GM12878 (cell line): ENCODE measurements around the gene SWT1. TPM values are rescaled to one million over a fixed set of nuclear protein-coding genes. Genes with fewer than 3 reads are reported as not detected.
A peak's percentile ranks its signal among the peaks of the same experiment; 100 is the strongest.

Source experiments
- ATAC-seq: fragments of 200-7000 bp; cut with Tn5 transposase; 3 replicates; pipeline ENCODE4 v1.9.1; 2020; ENCODE audit warnings: mild to moderate bottlenecking, moderate library complexity
- BruUV-seq: library from RNA; stranded (reverse); fragments of 400-500 nt; replicated peaks from 2 replicates; lab custom pipeline; 2021; lab: Mats Ljungman, UMichigan
- CTCF ChIA-PET: fragments of 300-600 bp; sonication (Branson Sonifier 250); formaldehyde crosslinking; extraction: SDS; loops from one replicate; lab custom pipeline; 2021; ENCODE audit warnings: inconsistent platforms; lab: Yijun Ruan, JAX
- POLR2A ChIA-PET: fragments of 350-600 bp; formaldehyde crosslinking; extraction: SDS; loops from one replicate; lab custom pipeline; 2021; ENCODE audit warnings: inconsistent platforms; lab: Charles Lee
- RAD21 ChIA-PET: fragments of 300-600 bp; sonication (Branson Sonifier 250); formaldehyde crosslinking; loops from one replicate; lab custom pipeline; 2023; ENCODE audit warnings: antibody characterized with exemption; ENCODE audit not compliant: unreplicated experiment; lab: Charles Lee
- SMC1A ChIA-PET: fragments of 300-600 bp; sonication (Branson Sonifier 250); formaldehyde crosslinking; loops from one replicate; lab custom pipeline; 2023; ENCODE audit not compliant: unreplicated experiment, uncharacterized antibody; lab: Charles Lee
- DNase-seq: peaks from one replicate; pipeline ENCODE4 v3.0.0-alpha.2; 2011; ENCODE audit warnings: low read depth, low spot score
- FAIRE-seq: peaks from 3 replicates; lab custom pipeline; 2011; peaks lifted over from hg19 to GRCh38; lab: Jason Lieb, UNC
- H2AFZ ChIP-seq: 2 replicates; pipeline ENCODE4 v1.6.0; 2011; ENCODE audit warnings: low read depth, low read length, control low read depth; ENCODE audit not compliant: control insufficient read depth
- H3K27ac ChIP-seq: 2 replicates; pipeline ENCODE4 v1.5.1; 2011; ENCODE audit warnings: control low read depth; ENCODE audit not compliant: control insufficient read depth, insufficient read depth
- H3K27me3 ChIP-seq, 2 experiments: replicated peaks in 1 of 2; 2 replicates each; pipeline versions ENCODE4 v1.6.0 to v1.6.1; 2011; ENCODE audit warnings: low read length in 1 of 2; ENCODE audit not compliant: control insufficient read depth in 2 of 2, insufficient read depth in 2 of 2
- H3K36me3 ChIP-seq, 2 experiments: 2 replicates each; pipeline ENCODE4 v1.5.1; 2011; ENCODE audit warnings: low read length in 1 of 2; ENCODE audit not compliant: control insufficient read depth in 2 of 2, insufficient read depth in 2 of 2
- H3K4me1 ChIP-seq: 2 replicates; pipeline ENCODE4 v1.6.1; 2011; ENCODE audit warnings: mild to moderate bottlenecking, low read length, moderate library complexity, mixed read lengths; ENCODE audit not compliant: control insufficient read depth, insufficient read depth
- H3K4me2 ChIP-seq: 2 replicates; pipeline ENCODE4 v1.6.0; 2011; ENCODE audit warnings: control low read depth; ENCODE audit not compliant: control insufficient read depth, insufficient read depth
- H3K4me3 ChIP-seq: fragments of 200-600 bp; sonication (generic); 2 replicates; pipeline ENCODE4 v1.5.1; 2016
- H3K79me2 ChIP-seq: 2 replicates; pipeline ENCODE4 v1.6.0; 2011; ENCODE audit warnings: low read length; ENCODE audit not compliant: control insufficient read depth, insufficient read depth
- H3K9ac ChIP-seq: 2 replicates; pipeline ENCODE4 v1.8.0; 2011; ENCODE audit warnings: low read length, control low read depth, mixed read lengths; ENCODE audit not compliant: control insufficient read depth, insufficient read depth
- H3K9me3 ChIP-seq: replicated peaks from 3 replicates; pipeline ENCODE4 v1.5.1; 2011; ENCODE audit warnings: mild to moderate bottlenecking, low read length; ENCODE audit not compliant: control insufficient read depth, insufficient read depth
- H4K20me1 ChIP-seq: 2 replicates; pipeline ENCODE4 v1.6.0; 2011; ENCODE audit not compliant: control insufficient read depth, insufficient read depth
- CHD4 ChIP-seq: fragments of 200-600 bp; sonication (generic); IDR thresholded peaks from 2 replicates; pipeline ENCODE4 v1.6.1; 2016; ENCODE audit warnings: mild to moderate bottlenecking
- EP300 ChIP-seq, 2 experiments: fragments of 150-350 bp in 1 of 2; IDR thresholded peaks; 2 replicates each; pipeline ENCODE4 v1.6.1; 2011 to 2012; ENCODE audit warnings: low read depth in 2 of 2, low read length in 2 of 2, borderline replicate concordance in 1 of 2, improper control_type of control experiment in 1 of 2, inconsistent platforms in 1 of 2; ENCODE audit not compliant: control insufficient read depth in 1 of 2
- FOS ChIP-seq: IDR thresholded peaks from 3 replicates; pipeline ENCODE4 v1.6.1; 2011; ENCODE audit warnings: borderline replicate concordance; ENCODE audit not compliant: insufficient read length; ENCODE audit errors: extremely low read depth
- HDGF ChIP-seq: fragments of 450-650 bp; IDR thresholded peaks from 2 replicates; pipeline ENCODE4 v1.6.1; 2016; ENCODE audit warnings: antibody characterized with exemption
- MTA2 ChIP-seq: fragments of 450-650 bp; IDR thresholded peaks from 2 replicates; pipeline ENCODE4 v1.6.1; 2016; ENCODE audit warnings: low read depth, mild to moderate bottlenecking, moderate library complexity
- NR2C1 ChIP-seq: fragments of 450-650 bp; IDR thresholded peaks from 2 replicates; pipeline ENCODE4 v1.6.1; 2017; ENCODE audit warnings: antibody characterized with exemption, mild to moderate bottlenecking, moderate library complexity
- NR2F1 ChIP-seq: fragments of 450-650 bp; conservative IDR thresholded peaks from 2 replicates; pipeline ENCODE4 v1.6.1; 2017; ENCODE audit warnings: mild to moderate bottlenecking
- POLR2AphosphoS2 ChIP-seq: IDR thresholded peaks from 2 replicates; pipeline ENCODE4 v1.6.1; 2011; ENCODE audit warnings: low read depth, mild to moderate bottlenecking, low read length, improper control_type of control experiment, moderate library complexity
- SKIL ChIP-seq: fragments of 450-650 bp; IDR thresholded peaks from 2 replicates; pipeline ENCODE4 v1.6.1; 2017; ENCODE audit warnings: mild to moderate bottlenecking, low read depth, inconsistent platforms; ENCODE audit not compliant: poor library complexity, severe bottlenecking
- SREBF1 ChIP-seq: IDR thresholded peaks from 2 replicates; pipeline ENCODE4 v1.6.1; 2012; ENCODE audit warnings: mild to moderate bottlenecking, low read length
- TBL1XR1 ChIP-seq: IDR thresholded peaks from 2 replicates; pipeline ENCODE4 v1.6.1; 2012; ENCODE audit warnings: low read depth, low read length, improper control_type of control experiment
- ZNF384 ChIP-seq: IDR thresholded peaks from 2 replicates; pipeline ENCODE4 v1.6.1; 2012; ENCODE audit warnings: low read depth, mild to moderate bottlenecking, low read length, improper control_type of control experiment, borderline replicate concordance
- ZNF622 ChIP-seq: fragments of 450-650 bp; IDR thresholded peaks from 2 replicates; pipeline ENCODE4 v1.6.1; 2017; ENCODE audit warnings: mild to moderate bottlenecking, inconsistent platforms
- in situ Hi-C: fragments of 300-500 bp; cut with MboI; formaldehyde crosslinking; loops from 9 replicates; pipeline ENCODE4 v1.14.3; 2018; ENCODE audit warnings: mixed read lengths
- intact Hi-C: fragments of 100-400 bp; cut with micrococcal nuclease; formaldehyde crosslinking; loops from one replicate; pipeline ENCODE4 v1.14.2; 2022; ENCODE audit not compliant: unreplicated experiment
- polyA plus RNA-seq, 11 experiments: library from polyadenylated mRNA; depleted of rRNA in 4 of 11; unstranded in 6 of 11; stranded (reverse) in 5 of 11; fragments of >200 nt; fragmentation: Nextera tagmentation in 4 of 11; fragmentation: Illumina TruSeq in 1 of 11; extraction: Ambion mirVana in 4 of 11; extraction: Trizol in 1 of 11; gene quantifications; 1 replicate in 1 of 11; 2 replicates in 10 of 11; pipeline versions ENCODE4 v1.2.1 to v1.2.3, GENCODE V29; 2011 to 2016; ENCODE audit warnings: inconsistent platforms in 2 of 11, missing spikeins in 2 of 11, low read depth in 1 of 11
- total RNA-seq, 4 experiments: library from RNA; depleted of rRNA in 3 of 4; stranded (reverse); fragments of >200 nt in 3 of 4; fragmentation: Illumina TruSeq in 1 of 4; extraction: Trizol in 1 of 4; gene quantifications; 2 replicates each; pipeline versions ENCODE4 v1.2.1 to v1.2.3, GENCODE V29; 2013 to 2021

The SWT1 gene
- total and polyA plus RNA-seq, 10 of the 15 experiments (the other 5 are each of a cell fraction or from before 2014, with no cell fraction given), result 1.0 to 4.2 (median 2.6) TPM

DNA sequence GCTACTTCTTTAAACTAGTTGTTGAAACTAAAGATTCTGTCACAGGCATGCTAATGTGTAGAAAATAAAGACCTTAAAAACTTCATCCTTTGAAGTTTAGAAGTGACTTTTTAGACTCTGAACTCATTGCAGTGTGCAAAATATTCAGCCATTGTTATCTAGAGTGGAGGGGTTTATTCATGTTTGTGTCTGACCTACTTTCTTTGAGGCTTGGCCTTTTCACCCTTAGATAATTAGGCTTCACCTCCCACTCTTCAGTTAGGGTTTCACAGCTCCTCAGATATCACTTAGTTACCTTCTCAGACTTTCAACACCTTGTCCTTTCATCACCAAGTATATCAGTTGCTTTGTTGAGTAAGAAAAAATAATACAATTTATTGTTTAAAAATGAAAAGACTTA, 84.2 kb downstream of the SWT1 start:
- RAD21 ChIA-PET, result interaction anchor here (1.3 to 5.2 kb wide), 5 partner anchors 52 to 355 kb away, joined by 3 to 52 read pairs (median 18); partner anchors contain the start of gene IVNS1ABP
- no TSS peak for BruUV-seq
- Histone ChIP-seq H3K79me2 (no peaks in the 10 kb centered on the region), H2AFZ (no peak overlapping the region), H4K20me1 (no peaks in the 10 kb centered on the region), H3K4me3 (no peak overlapping the region), H3K27ac (no peak overlapping the region), H3K9ac (no peak overlapping the region), H3K9me3 (no peaks in the 10 kb centered on the region), H3K27me3 (no peaks in the 10 kb centered on the region), H3K4me2 (no peak overlapping the region), H3K4me1 (no peaks in the 10 kb centered on the region), H3K36me3 (no peaks in the 10 kb centered on the region)
- POLR2A ChIA-PET, result no interaction called here
- in situ Hi-C loops (no loop called here), intact Hi-C loops (no loop called here)
- FAIRE-seq (no peak), DNase-seq (no peak), ATAC-seq (no peak; the same call in 2 of the 3 replicates)
- CTCF ChIA-PET, result interaction anchor here (2.0 to 3.8 kb wide), 5 partner anchors 32 to 439 kb away, joined by 4 to 48 read pairs (median 10); no protein-coding TSS in a partner anchor
- TF ChIP-seq FOS, result no peak
- TF ChIP-seq TBL1XR1, result no peak
- peak; percentile 91 for TF ChIP-seq MTA2
- no peak for TF ChIP-seq SREBF1
- TF ChIP-seq CHD4, result no peak
- TF ChIP-seq POLR2AphosphoS2, result no peak
- peak; percentile 95 for TF ChIP-seq NR2F1
- TF ChIP-seq HDGF, result no peak
- no peak for TF ChIP-seq EP300 (IDR thresholded peaks at IDR 0.05; ENCODE audit: borderline replicate concordance in 1 of 2, control insufficient read depth in 1 of 2, low read depth in 2 of 2, low read length in 2 of 2)
- TF ChIP-seq SKIL, result peak; percentile 16
- TF ChIP-seq ZNF622, result no peak
- TF ChIP-seq NR2C1, result peak; percentile 27; the same call in 1 of the 2 replicates
- TF ChIP-seq ZNF384, result no peak
- SMC1A ChIA-PET, result interaction anchor here (1.2 to 5.0 kb wide), 4 partner anchors 50 to 355 kb away, joined by 3 to 33 read pairs (median 16); partner anchors contain the start of gene IVNS1ABP
